PC-3 (cell line): Measurements from ENCODE around the gene MCEMP1. TPM values are rescaled to one million over a fixed set of nuclear protein-coding genes. Genes with fewer than 3 reads are reported as not detected.

Source experiments
- ATAC-seq: fragments of 200-7000 bp; cut with Tn5 transposase; 2 replicates; pipeline ENCODE4 v1.9.1; 2020; ENCODE audit warnings: mild to moderate bottlenecking, moderate library complexity
- BruUV-seq: library from RNA; stranded (reverse); fragments of 400-500 nt; replicated peaks from 2 replicates; lab custom pipeline; 2021; lab: Mats Ljungman, UMichigan
- CTCF ChIA-PET: fragments of 300-600 bp; sonication (Branson Sonifier 250); formaldehyde crosslinking; loops from one replicate; lab custom pipeline; 2022; ENCODE audit warnings: antibody characterized with exemption; lab: Charles Lee
- POLR2A ChIA-PET: fragments of 300-600 bp; sonication (Branson Sonifier 250); formaldehyde crosslinking; loops from one replicate; lab custom pipeline; 2022; ENCODE audit warnings: antibody characterized with exemption; ENCODE audit not compliant: unreplicated experiment; lab: Charles Lee
- DNase-seq: peaks from one replicate; pipeline ENCODE4 v3.0.0-alpha.2; 2015
- H2AFZ ChIP-seq: fragments of 300-600 bp; sonication (generic); 2 replicates; pipeline ENCODE4 v1.6.0; 2016; ENCODE audit warnings: antibody characterized with exemption, low read length
- H3F3A ChIP-seq: fragments of 300-600 bp; sonication (generic); one replicate; pipeline ENCODE4 v1.6.0; 2017; ENCODE audit warnings: antibody characterized with exemption, low read length, control low read depth, mild to moderate bottlenecking; ENCODE audit not compliant: unreplicated experiment
- H3K27ac ChIP-seq: fragments of 300-600 bp; sonication (generic); 2 replicates; pipeline ENCODE4 v1.5.1; 2016; ENCODE audit warnings: mild to moderate bottlenecking, low read length
- H3K27me3 ChIP-seq: fragments of 300-600 bp; sonication (generic); 2 replicates; pipeline ENCODE4 v1.6.1; 2016; ENCODE audit warnings: low read length, mixed read lengths
- H3K36me3 ChIP-seq: fragments of 300-600 bp; sonication (generic); 2 replicates; pipeline ENCODE4 v1.6.1; 2016; ENCODE audit warnings: low read depth, mixed run types, low read length, mixed read lengths
- H3K4me1 ChIP-seq: fragments of 300-600 bp; sonication (generic); 2 replicates; pipeline ENCODE4 v1.5.1; 2016; ENCODE audit warnings: low read length; ENCODE audit not compliant: insufficient read depth
- H3K4me2 ChIP-seq: fragments of 300-600 bp; sonication (generic); 2 replicates; pipeline ENCODE4 v1.6.0; 2016; ENCODE audit warnings: low read length
- H3K4me3 ChIP-seq: fragments of 300-600 bp; sonication (generic); 2 replicates; pipeline ENCODE4 v1.5.1; 2016; ENCODE audit warnings: mild to moderate bottlenecking, low read length, mixed read lengths
- H3K79me2 ChIP-seq: fragments of 300-600 bp; sonication (generic); 2 replicates; pipeline ENCODE4 v1.6.1; 2017; ENCODE audit warnings: low read length, mixed read lengths
- H3K9ac ChIP-seq: fragments of 300-600 bp; sonication (generic); 2 replicates; pipeline ENCODE4 v1.6.0; 2016; ENCODE audit warnings: mild to moderate bottlenecking, low read length
- H3K9me2 ChIP-seq: fragments of 300-600 bp; sonication (generic); replicated peaks from 2 replicates; pipeline ENCODE4 v1.6.1; 2016; ENCODE audit warnings: mixed run types, low read length, mixed read lengths
- H3K9me3 ChIP-seq: fragments of 300-600 bp; sonication (generic); 2 replicates; pipeline ENCODE4 v1.6.1; 2016; ENCODE audit warnings: low read length, mixed read lengths
- H4K20me1 ChIP-seq: fragments of 300-600 bp; sonication (generic); 2 replicates; pipeline ENCODE4 v1.6.1; 2016; ENCODE audit warnings: low read length, mixed read lengths
- CTCF ChIP-seq: fragments of 300-600 bp; sonication (generic); conservative IDR thresholded peaks from 2 replicates; pipeline ENCODE4 v1.5.1; 2017; ENCODE audit warnings: antibody characterized with exemption, low read depth, mild to moderate bottlenecking, low read length
- EZH2 ChIP-seq: fragments of 300-600 bp; sonication (generic); IDR thresholded peaks from one replicate; pipeline ENCODE4 v1.6.1; 2017; ENCODE audit warnings: antibody characterized with exemption, mild to moderate bottlenecking, low read length; ENCODE audit not compliant: unreplicated experiment
- EZH2phosphoT487 ChIP-seq: fragments of 300-600 bp; sonication (generic); IDR thresholded peaks from 2 replicates; pipeline ENCODE4 v1.6.1; 2018; ENCODE audit warnings: mild to moderate bottlenecking, antibody characterized with exemption, low read length, borderline replicate concordance
- intact Hi-C: fragments of 100-400 bp; cut with micrococcal nuclease; formaldehyde crosslinking; loops from 2 replicates; pipeline ENCODE4 v1.9.0; 2023
- total RNA-seq: library from RNA; depleted of rRNA; stranded (reverse); fragments of >200 nt; gene quantifications from 2 replicates; pipeline ENCODE4 v1.2.3, GENCODE V29; 2014

The MCEMP1 gene
- total RNA-seq, 1 experiment from 2014 or later: not detected

GRCh38 chr19:7661744-7662538 lies 14.9 kb upstream of the MCEMP1 start:
- Histone ChIP-seq H4K20me1 (no peaks in the 10 kb centered on the region), H3K4me3 (no peak overlapping the region), H3K4me2 (no peak overlapping the region), H3K9me3 (no peaks in the 10 kb centered on the region), H3K79me2 (no peaks in the 10 kb centered on the region), H3F3A (no peaks in the 10 kb centered on the region), H3K36me3 (no peaks in the 10 kb centered on the region), H2AFZ (no peak overlapping the region), H3K27me3 (peaks cover 17% of the 10 kb centered on the region; the same call in 1 of the 2 replicates), H3K27ac (no peak overlapping the region), H3K9me2 (no peaks in the 10 kb centered on the region), H3K4me1 (no peaks in the 10 kb centered on the region), H3K9ac (no peak overlapping the region)
- ATAC-seq (no peak), DNase-seq (no peak)
- TF ChIP-seq EZH2phosphoT487: no peak
- POLR2A ChIA-PET: no interaction called here
- CTCF ChIA-PET: interaction anchor here (0.6 kb wide), 1 partner anchor 163 kb away, joined by 3 read pairs; no protein-coding TSS in a partner anchor
- intact Hi-C loops: no loop called here
- BruUV-seq: no TSS peak

GRCh38 chr19:7662657-7663056 lies 14.2 kb upstream of the MCEMP1 start:
- H3K4me2 ChIP-seq: no peak overlapping the region
- H3K9me3 ChIP-seq: no peaks in the 10 kb centered on the region
- H3K27ac ChIP-seq: no peak overlapping the region
- intact Hi-C loops: no loop called here
- H3K9me2 ChIP-seq: no peaks in the 10 kb centered on the region
- POLR2A ChIA-PET: no interaction called here
- no peak for TF ChIP-seq EZH2
- no peak for TF ChIP-seq CTCF
- no peak for TF ChIP-seq EZH2phosphoT487
- H3K27me3 ChIP-seq: peaks cover 17% of the 10 kb centered on the region; the same call in 1 of the 2 replicates
- H3F3A ChIP-seq: no peaks in the 10 kb centered on the region
- BruUV-seq: no TSS peak
- H3K4me1 ChIP-seq: no peaks in the 10 kb centered on the region
- ATAC-seq (0 out of 2 replicates have a peak, but pooled peaks have one; percentile 35), DNase-seq (peak; percentile 35)
- no peak overlapping the region for H3K4me3 ChIP-seq
- CTCF ChIA-PET: interaction anchor here (0.6 kb wide), 2 partner anchors 97 to 162 kb away, joined by 3 to 6 read pairs; no protein-coding TSS in a partner anchor
- no peak overlapping the region for H2AFZ ChIP-seq
- no peak overlapping the region for H3K9ac ChIP-seq
- no peaks in the 10 kb centered on the region for H3K36me3 ChIP-seq
- no peaks in the 10 kb centered on the region for H3K79me2 ChIP-seq
- no peaks in the 10 kb centered on the region for H4K20me1 ChIP-seq

GRCh38 chr19:7663706-7664105 lies 13.2 kb upstream of the MCEMP1 start:
- Histone ChIP-seq H3F3A (no peaks in the 10 kb centered on the region), H3K4me3 (no peak overlapping the region), H3K36me3 (no peaks in the 10 kb centered on the region), H3K27me3 (peaks cover 17% of the 10 kb centered on the region; the same call in 1 of the 2 replicates), H3K9me2 (no peaks in the 10 kb centered on the region), H3K9me3 (no peaks in the 10 kb centered on the region), H3K4me1 (no peaks in the 10 kb centered on the region), H3K4me2 (no peak overlapping the region), H3K27ac (no peak overlapping the region), H2AFZ (no peak overlapping the region), H3K9ac (no peak overlapping the region), H3K79me2 (no peaks in the 10 kb centered on the region), H4K20me1 (no peaks in the 10 kb centered on the region)
- ATAC-seq (no peak), DNase-seq (no peak)
- no TSS peak for BruUV-seq
- ChIA-PET CTCF (interaction anchor here (0.6 kb wide), 1 partner anchor 12 kb away, joined by 3 read pairs; no protein-coding TSS in a partner anchor), POLR2A (no interaction called here)
- no peak for TF ChIP-seq EZH2
- TF ChIP-seq CTCF: no peak
- no peak for TF ChIP-seq EZH2phosphoT487
- intact Hi-C loops: no loop called here
